HepG2 (cell line): ENCODE measurements around the gene MED12L. TPM values are rescaled to one million over a fixed set of nuclear protein-coding genes. Genes with fewer than 3 reads are reported as not detected.

Source experiments
- GZF1 ChIP-seq: sonication (generic); formaldehyde crosslinking; IDR thresholded peaks from 2 replicates; pipeline ENCODE4 v1.5.1; 2020; ENCODE audit warnings: mild to moderate bottlenecking, missing genetic modification reagents
- MAFF ChIP-seq: IDR thresholded peaks from 2 replicates; pipeline ENCODE4 v1.6.1; 2011; ENCODE audit warnings: low read depth, low read length, improper control_type of control experiment
- POLR2G ChIP-seq: fragments of 200-400 bp; formaldehyde crosslinking; IDR thresholded peaks from 2 replicates; pipeline ENCODE4 v1.6.1; 2018; ENCODE audit warnings: mild to moderate bottlenecking, low read depth, low read length, moderate library complexity
- RFX5 ChIP-seq: IDR thresholded peaks from 2 replicates; pipeline ENCODE4 v1.6.1; 2011; ENCODE audit warnings: low read depth, low read length, improper control_type of control experiment
- ZFYVE20 ChIP-seq: sonication (generic); formaldehyde crosslinking; IDR thresholded peaks from 2 replicates; pipeline ENCODE4 v1.8.0; 2023; ENCODE audit warnings: low read depth, mild to moderate bottlenecking, moderate library complexity, missing genetic modification reagents, borderline replicate concordance
- ZNF232 ChIP-seq: sonication (generic); formaldehyde crosslinking; IDR thresholded peaks from 2 replicates; pipeline ENCODE4 v1.4.0; 2020; ENCODE audit warnings: missing genetic modification reagents, borderline replicate concordance
- ZNF570 ChIP-seq: sonication (generic); formaldehyde crosslinking; IDR thresholded peaks from 2 replicates; pipeline ENCODE4 v1.4.0; 2020; ENCODE audit warnings: mild to moderate bottlenecking, missing genetic modification reagents, borderline replicate concordance
- polyA plus RNA-seq, 8 experiments: library from polyadenylated mRNA; depleted of rRNA in 3 of 8; stranded (reverse) in 7 of 8; unstranded in 1 of 8; fragments of >200 nt; fragmentation: Illumina TruSeq in 4 of 8; extraction: Trizol in 4 of 8; gene quantifications; 2 replicates each; pipeline versions ENCODE4 v1.2.1 to v1.2.3, GENCODE V29; 2011 to 2016; ENCODE audit warnings: low read depth in 4 of 8, missing spikeins in 1 of 8, mixed read lengths in 1 of 8; ENCODE audit not compliant: insufficient read depth in 1 of 8
- total RNA-seq, 5 experiments: library from RNA; depleted of rRNA; stranded (reverse); fragments of >200 nt; fragmentation: Illumina TruSeq; extraction: Trizol; gene quantifications; 2 replicates each; pipeline ENCODE4 v1.2.3, GENCODE V29; 2016; ENCODE audit warnings: low read depth in 1 of 5
- TF ChIP-seq, protein P1 (sequence below): sonication (generic); formaldehyde crosslinking; IDR thresholded peaks from 2 replicates; pipeline ENCODE4 v1.5.0; 2020; ENCODE audit warnings: mild to moderate bottlenecking, missing genetic modification reagents, borderline replicate concordance
- TF ChIP-seq, protein P2 (sequence below): sonication (generic); formaldehyde crosslinking; conservative IDR thresholded peaks from 2 replicates; pipeline ENCODE4 v1.5.0; 2020; ENCODE audit warnings: missing genetic modification reagents
- TF ChIP-seq, protein P3 (sequence below): sonication (generic); formaldehyde crosslinking; IDR thresholded peaks from 2 replicates; pipeline ENCODE4 v1.4.0; 2020; ENCODE audit warnings: missing genetic modification reagents, borderline replicate concordance
- TF ChIP-seq, protein P4 (sequence below): sonication (generic); formaldehyde crosslinking; conservative IDR thresholded peaks from 2 replicates; pipeline ENCODE4 v1.4.0; 2020; ENCODE audit warnings: mild to moderate bottlenecking, missing genetic modification reagents, moderate library complexity

Gene MED12L
- total and polyA plus RNA-seq, 2 of the 13 experiments (the other 11 are each of a cell fraction or from before 2014, with no cell fraction given): 0.07 to 0.64 TPM

DNA sequence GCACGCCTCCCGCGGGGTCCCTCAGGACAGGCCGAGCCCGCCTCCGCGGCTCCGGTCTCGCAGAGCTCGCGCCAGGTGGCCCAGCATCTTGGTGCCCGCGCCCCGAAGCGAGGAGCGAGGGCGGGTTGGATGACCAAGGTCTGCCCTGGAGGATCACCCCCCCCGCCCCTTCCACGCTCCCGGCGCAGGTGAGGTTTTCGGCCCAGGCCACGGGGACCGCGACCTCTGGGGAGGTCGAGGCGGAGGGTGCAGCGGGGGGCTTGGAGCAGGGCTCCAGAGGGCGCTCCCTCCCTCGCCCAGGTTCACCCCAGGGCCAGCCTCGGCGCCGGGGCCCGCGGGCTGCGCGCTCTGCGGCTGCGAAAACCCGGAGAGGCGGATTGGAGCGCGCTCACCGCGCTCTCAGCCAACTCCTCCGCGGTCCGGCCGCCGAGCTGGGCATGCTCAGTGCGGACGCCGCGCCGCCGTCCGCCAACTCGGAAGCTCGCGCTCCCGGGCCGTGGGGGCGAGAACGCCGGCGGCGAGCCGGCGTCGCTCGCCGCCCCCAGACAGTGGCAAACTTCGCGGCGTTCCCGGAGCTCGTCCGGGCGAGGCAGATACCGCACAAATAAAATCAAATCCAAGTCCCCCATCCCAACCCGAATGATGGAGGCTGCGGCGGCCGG, at the start of gene MED12L (continued):
- TF ChIP-seq, protein P1, sequence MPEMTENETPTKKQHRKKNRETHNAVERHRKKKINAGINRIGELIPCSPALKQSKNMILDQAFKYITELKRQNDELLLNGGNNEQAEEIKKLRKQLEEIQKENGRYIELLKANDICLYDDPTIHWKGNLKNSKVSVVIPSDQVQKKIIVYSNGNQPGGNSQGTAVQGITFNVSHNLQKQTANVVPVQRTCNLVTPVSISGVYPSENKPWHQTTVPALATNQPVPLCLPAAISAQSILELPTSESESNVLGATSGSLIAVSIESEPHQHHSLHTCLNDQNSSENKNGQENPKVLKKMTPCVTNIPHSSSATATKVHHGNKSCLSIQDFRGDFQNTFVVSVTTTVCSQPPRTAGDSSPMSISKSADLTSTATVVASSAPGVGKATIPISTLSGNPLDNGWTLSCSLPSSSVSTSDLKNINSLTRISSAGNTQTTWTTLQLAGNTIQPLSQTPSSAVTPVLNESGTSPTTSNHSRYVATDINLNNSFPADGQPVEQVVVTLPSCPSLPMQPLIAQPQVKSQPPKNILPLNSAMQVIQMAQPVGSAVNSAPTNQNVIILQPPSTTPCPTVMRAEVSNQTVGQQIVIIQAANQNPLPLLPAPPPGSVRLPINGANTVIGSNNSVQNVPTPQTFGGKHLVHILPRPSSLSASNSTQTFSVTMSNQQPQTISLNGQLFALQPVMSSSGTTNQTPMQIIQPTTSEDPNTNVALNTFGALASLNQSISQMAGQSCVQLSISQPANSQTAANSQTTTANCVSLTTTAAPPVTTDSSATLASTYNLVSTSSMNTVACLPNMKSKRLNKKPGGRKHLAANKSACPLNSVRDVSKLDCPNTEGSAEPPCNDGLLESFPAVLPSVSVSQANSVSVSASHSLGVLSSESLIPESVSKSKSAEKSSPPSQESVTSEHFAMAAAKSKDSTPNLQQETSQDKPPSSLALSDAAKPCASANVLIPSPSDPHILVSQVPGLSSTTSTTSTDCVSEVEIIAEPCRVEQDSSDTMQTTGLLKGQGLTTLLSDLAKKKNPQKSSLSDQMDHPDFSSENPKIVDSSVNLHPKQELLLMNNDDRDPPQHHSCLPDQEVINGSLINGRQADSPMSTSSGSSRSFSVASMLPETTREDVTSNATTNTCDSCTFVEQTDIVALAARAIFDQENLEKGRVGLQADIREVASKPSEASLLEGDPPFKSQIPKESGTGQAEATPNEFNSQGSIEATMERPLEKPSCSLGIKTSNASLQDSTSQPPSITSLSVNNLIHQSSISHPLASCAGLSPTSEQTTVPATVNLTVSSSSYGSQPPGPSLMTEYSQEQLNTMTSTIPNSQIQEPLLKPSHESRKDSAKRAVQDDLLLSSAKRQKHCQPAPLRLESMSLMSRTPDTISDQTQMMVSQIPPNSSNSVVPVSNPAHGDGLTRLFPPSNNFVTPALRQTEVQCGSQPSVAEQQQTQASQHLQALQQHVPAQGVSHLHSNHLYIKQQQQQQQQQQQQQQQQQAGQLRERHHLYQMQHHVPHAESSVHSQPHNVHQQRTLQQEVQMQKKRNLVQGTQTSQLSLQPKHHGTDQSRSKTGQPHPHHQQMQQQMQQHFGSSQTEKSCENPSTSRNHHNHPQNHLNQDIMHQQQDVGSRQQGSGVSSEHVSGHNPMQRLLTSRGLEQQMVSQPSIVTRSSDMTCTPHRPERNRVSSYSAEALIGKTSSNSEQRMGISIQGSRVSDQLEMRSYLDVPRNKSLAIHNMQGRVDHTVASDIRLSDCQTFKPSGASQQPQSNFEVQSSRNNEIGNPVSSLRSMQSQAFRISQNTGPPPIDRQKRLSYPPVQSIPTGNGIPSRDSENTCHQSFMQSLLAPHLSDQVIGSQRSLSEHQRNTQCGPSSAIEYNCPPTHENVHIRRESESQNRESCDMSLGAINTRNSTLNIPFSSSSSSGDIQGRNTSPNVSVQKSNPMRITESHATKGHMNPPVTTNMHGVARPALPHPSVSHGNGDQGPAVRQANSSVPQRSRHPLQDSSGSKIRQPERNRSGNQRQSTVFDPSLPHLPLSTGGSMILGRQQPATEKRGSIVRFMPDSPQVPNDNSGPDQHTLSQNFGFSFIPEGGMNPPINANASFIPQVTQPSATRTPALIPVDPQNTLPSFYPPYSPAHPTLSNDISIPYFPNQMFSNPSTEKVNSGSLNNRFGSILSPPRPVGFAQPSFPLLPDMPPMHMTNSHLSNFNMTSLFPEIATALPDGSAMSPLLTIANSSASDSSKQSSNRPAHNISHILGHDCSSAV (CRISPR knock-in tag): no peak
- TF ChIP-seq, protein P2, sequence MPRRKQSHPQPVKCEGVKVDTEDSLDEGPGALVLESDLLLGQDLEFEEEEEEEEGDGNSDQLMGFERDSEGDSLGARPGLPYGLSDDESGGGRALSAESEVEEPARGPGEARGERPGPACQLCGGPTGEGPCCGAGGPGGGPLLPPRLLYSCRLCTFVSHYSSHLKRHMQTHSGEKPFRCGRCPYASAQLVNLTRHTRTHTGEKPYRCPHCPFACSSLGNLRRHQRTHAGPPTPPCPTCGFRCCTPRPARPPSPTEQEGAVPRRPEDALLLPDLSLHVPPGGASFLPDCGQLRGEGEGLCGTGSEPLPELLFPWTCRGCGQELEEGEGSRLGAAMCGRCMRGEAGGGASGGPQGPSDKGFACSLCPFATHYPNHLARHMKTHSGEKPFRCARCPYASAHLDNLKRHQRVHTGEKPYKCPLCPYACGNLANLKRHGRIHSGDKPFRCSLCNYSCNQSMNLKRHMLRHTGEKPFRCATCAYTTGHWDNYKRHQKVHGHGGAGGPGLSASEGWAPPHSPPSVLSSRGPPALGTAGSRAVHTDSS (CRISPR knock-in tag): no peak
- TF ChIP-seq ZNF232 (CRISPR knock-in tag): no peak
- no peak for TF ChIP-seq POLR2G
- no peak for TF ChIP-seq ZFYVE20 (CRISPR knock-in tag)
- TF ChIP-seq, protein P3, sequence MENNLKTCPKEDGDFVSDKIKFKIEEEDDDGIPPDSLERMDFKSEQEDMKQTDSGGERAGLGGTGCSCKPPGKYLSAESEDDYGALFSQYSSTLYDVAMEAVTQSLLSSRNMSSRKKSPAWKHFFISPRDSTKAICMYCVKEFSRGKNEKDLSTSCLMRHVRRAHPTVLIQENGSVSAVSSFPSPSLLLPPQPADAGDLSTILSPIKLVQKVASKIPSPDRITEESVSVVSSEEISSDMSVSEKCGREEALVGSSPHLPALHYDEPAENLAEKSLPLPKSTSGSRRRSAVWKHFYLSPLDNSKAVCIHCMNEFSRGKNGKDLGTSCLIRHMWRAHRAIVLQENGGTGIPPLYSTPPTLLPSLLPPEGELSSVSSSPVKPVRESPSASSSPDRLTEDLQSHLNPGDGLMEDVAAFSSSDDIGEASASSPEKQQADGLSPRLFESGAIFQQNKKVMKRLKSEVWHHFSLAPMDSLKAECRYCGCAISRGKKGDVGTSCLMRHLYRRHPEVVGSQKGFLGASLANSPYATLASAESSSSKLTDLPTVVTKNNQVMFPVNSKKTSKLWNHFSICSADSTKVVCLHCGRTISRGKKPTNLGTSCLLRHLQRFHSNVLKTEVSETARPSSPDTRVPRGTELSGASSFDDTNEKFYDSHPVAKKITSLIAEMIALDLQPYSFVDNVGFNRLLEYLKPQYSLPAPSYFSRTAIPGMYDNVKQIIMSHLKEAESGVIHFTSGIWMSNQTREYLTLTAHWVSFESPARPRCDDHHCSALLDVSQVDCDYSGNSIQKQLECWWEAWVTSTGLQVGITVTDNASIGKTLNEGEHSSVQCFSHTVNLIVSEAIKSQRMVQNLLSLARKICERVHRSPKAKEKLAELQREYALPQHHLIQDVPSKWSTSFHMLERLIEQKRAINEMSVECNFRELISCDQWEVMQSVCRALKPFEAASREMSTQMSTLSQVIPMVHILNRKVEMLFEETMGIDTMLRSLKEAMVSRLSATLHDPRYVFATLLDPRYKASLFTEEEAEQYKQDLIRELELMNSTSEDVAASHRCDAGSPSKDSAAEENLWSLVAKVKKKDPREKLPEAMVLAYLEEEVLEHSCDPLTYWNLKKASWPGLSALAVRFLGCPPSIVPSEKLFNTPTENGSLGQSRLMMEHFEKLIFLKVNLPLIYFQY (CRISPR knock-in tag): no peak; the same call in 1 of the 2 replicates
- TF ChIP-seq MAFF: no peak
- no peak for TF ChIP-seq ZNF570 (CRISPR knock-in tag)
- TF ChIP-seq RFX5: no peak
- no peak for TF ChIP-seq GZF1 (CRISPR knock-in tag)
- TF ChIP-seq, protein P4, sequence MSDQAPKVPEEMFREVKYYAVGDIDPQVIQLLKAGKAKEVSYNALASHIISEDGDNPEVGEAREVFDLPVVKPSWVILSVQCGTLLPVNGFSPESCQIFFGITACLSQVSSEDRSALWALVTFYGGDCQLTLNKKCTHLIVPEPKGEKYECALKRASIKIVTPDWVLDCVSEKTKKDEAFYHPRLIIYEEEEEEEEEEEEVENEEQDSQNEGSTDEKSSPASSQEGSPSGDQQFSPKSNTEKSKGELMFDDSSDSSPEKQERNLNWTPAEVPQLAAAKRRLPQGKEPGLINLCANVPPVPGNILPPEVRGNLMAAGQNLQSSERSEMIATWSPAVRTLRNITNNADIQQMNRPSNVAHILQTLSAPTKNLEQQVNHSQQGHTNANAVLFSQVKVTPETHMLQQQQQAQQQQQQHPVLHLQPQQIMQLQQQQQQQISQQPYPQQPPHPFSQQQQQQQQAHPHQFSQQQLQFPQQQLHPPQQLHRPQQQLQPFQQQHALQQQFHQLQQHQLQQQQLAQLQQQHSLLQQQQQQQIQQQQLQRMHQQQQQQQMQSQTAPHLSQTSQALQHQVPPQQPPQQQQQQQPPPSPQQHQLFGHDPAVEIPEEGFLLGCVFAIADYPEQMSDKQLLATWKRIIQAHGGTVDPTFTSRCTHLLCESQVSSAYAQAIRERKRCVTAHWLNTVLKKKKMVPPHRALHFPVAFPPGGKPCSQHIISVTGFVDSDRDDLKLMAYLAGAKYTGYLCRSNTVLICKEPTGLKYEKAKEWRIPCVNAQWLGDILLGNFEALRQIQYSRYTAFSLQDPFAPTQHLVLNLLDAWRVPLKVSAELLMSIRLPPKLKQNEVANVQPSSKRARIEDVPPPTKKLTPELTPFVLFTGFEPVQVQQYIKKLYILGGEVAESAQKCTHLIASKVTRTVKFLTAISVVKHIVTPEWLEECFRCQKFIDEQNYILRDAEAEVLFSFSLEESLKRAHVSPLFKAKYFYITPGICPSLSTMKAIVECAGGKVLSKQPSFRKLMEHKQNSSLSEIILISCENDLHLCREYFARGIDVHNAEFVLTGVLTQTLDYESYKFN (CRISPR knock-in tag): 0 out of 2 replicates have a peak, but pooled peaks have one; percentile 27
